ENCODE data around the gene PNPLA8. TPM values are rescaled to one million over a fixed set of nuclear protein-coding genes. Genes with fewer than 3 reads are reported as not detected.

The PNPLA8 gene, protein sequence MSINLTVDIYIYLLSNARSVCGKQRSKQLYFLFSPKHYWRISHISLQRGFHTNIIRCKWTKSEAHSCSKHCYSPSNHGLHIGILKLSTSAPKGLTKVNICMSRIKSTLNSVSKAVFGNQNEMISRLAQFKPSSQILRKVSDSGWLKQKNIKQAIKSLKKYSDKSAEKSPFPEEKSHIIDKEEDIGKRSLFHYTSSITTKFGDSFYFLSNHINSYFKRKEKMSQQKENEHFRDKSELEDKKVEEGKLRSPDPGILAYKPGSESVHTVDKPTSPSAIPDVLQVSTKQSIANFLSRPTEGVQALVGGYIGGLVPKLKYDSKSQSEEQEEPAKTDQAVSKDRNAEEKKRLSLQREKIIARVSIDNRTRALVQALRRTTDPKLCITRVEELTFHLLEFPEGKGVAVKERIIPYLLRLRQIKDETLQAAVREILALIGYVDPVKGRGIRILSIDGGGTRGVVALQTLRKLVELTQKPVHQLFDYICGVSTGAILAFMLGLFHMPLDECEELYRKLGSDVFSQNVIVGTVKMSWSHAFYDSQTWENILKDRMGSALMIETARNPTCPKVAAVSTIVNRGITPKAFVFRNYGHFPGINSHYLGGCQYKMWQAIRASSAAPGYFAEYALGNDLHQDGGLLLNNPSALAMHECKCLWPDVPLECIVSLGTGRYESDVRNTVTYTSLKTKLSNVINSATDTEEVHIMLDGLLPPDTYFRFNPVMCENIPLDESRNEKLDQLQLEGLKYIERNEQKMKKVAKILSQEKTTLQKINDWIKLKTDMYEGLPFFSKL
- 19.6 and 20.0 TPM in 2 replicates for total RNA-seq
- 21.3 and 30.5 TPM in 2 replicates for polyA plus RNA-seq

GRCh38 chr7:108525985-108526767 lies at the start of gene PNPLA8:
PNPLA8 (minus strand) TSS chr7:108526135; CDS start chr7:108515491, 10,644 bp downstream.
- peak; percentile 99 to 100 for DNase-seq (ENCODE audit: low read depth in 1 of 2, low spot score in 1 of 2)
- H3K4me3 ChIP-seq: peak within 1 kb of the TSS; percentile 46
- H3K9me3 ChIP-seq (ENCODE audit: low read depth): no peaks in the 10 kb centered on the region
- no peaks in the 10 kb centered on the region for H3K36me3 ChIP-seq
- TF ChIP-seq, protein P1, sequence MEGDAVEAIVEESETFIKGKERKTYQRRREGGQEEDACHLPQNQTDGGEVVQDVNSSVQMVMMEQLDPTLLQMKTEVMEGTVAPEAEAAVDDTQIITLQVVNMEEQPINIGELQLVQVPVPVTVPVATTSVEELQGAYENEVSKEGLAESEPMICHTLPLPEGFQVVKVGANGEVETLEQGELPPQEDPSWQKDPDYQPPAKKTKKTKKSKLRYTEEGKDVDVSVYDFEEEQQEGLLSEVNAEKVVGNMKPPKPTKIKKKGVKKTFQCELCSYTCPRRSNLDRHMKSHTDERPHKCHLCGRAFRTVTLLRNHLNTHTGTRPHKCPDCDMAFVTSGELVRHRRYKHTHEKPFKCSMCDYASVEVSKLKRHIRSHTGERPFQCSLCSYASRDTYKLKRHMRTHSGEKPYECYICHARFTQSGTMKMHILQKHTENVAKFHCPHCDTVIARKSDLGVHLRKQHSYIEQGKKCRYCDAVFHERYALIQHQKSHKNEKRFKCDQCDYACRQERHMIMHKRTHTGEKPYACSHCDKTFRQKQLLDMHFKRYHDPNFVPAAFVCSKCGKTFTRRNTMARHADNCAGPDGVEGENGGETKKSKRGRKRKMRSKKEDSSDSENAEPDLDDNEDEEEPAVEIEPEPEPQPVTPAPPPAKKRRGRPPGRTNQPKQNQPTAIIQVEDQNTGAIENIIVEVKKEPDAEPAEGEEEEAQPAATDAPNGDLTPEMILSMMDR (IDR thresholded peaks at IDR 0.05; ENCODE audit: low read depth, low read length): no peak
- H3K4me1 ChIP-seq (ENCODE audit: low read depth): peaks cover 24% of the 10 kb centered on the region
- peak within 1 kb of the TSS; percentile 97 for H3K27ac ChIP-seq
- H3K27me3 ChIP-seq: no peaks in the 10 kb centered on the region

GRCh38 chr7:108575156-108575555 lies 49.2 kb upstream of the PNPLA8 start:
- no peak overlapping the region for H3K4me3 ChIP-seq
- H3K9me3 ChIP-seq (ENCODE audit: low read depth): no peaks in the 10 kb centered on the region
- peaks cover 28% of the 10 kb centered on the region for H3K36me3 ChIP-seq
- no peaks in the 10 kb centered on the region for H3K27me3 ChIP-seq
- peaks cover 15% of the 10 kb centered on the region for H3K4me1 ChIP-seq (ENCODE audit: low read depth)
- TF ChIP-seq, protein P1 (IDR thresholded peaks at IDR 0.05; ENCODE audit: low read depth, low read length): no peak
- no peak for DNase-seq (ENCODE audit: low read depth in 1 of 2, low spot score in 1 of 2)
- no peak overlapping the region for H3K27ac ChIP-seq

GRCh38 chr7:108572480-108572879 lies 46.5 kb upstream of the PNPLA8 start:
- H3K4me3 ChIP-seq: no peak overlapping the region
- no peaks in the 10 kb centered on the region for H3K27me3 ChIP-seq
- no peaks in the 10 kb centered on the region for H3K9me3 ChIP-seq (ENCODE audit: low read depth)
- TF ChIP-seq, protein P1 (IDR thresholded peaks at IDR 0.05; ENCODE audit: low read depth, low read length): no peak
- H3K27ac ChIP-seq: no peak overlapping the region
- H3K36me3 ChIP-seq: peaks cover 28% of the 10 kb centered on the region
- no peak for DNase-seq (ENCODE audit: low read depth in 1 of 2, low spot score in 1 of 2)
- peaks cover 26% of the 10 kb centered on the region for H3K4me1 ChIP-seq (ENCODE audit: low read depth)

DNA sequence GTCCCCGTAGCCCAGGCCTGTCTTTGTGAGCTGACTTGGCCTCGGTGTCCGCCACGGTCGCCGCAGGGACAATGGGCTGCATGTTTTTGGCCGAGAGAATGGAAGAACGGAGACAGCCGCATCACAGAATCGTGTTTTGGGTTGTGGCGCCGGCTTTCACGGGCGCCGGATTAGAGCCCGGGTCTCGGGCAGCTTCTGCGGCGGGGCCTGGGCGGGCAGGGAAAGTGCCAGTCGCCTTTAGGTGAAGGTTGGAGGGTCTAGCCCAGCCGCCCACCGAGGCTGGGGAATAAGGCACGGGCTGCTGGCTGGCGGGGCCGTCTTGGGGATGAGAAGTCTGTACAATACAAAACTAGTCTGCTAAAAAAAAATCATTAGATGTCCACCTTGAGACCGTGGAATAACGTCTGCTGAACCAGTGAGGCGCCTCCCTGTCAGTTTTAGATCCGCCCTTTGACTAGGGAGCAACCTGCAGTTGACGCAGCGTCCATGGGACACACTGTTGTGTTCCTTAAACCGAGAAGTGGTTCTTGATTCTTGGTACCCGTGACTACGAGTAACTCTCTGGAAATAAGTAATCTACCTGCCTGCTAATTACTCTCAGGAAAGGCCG lies 44.3 kb upstream of the PNPLA8 start:
- no peaks in the 10 kb centered on the region for H3K9me3 ChIP-seq (ENCODE audit: low read depth)
- DNase-seq (ENCODE audit: low read depth in 1 of 2, low spot score in 1 of 2): peak; percentile 47 to 57
- peaks cover 29% of the 10 kb centered on the region for H3K4me1 ChIP-seq (ENCODE audit: low read depth)
- H3K4me3 ChIP-seq: peak overlapping the region; percentile 78
- H3K36me3 ChIP-seq: peaks cover 26% of the 10 kb centered on the region
- H3K27me3 ChIP-seq: no peaks in the 10 kb centered on the region
- TF ChIP-seq, protein P1 (IDR thresholded peaks at IDR 0.05; ENCODE audit: low read depth, low read length): no peak
- peak overlapping the region; percentile 98 for H3K27ac ChIP-seq
